A673 (cell line): ENCODE measurements around the gene DNMBP.

Source experiments
- CTCF ChIP-seq: fragments of 300-800, 200-600 bp; sonication (generic); conservative IDR thresholded peaks from 2 replicates; pipeline ENCODE4 v1.5.1; 2017; ENCODE audit warnings: low read depth, mild to moderate bottlenecking, antibody characterized with exemption, low read length, moderate library complexity, mixed read lengths
- EZH2 ChIP-seq: fragments of 200-600 bp; sonication (generic); IDR thresholded peaks from 2 replicates; pipeline ENCODE4 v1.6.1; 2017; ENCODE audit warnings: borderline replicate concordance, low read depth, mild to moderate bottlenecking, mixed read lengths, antibody characterized with exemption, low read length; ENCODE audit not compliant: poor library complexity, severe bottlenecking

- TF ChIP-seq EZH2 (no peak), CTCF (no peak)
These were observed 26.3 kb downstream of the DNMBP start for GRCh38 chr10:99983280-99983988.
